ENCODE data around the gene PDGFC.

The PDGFC gene

GRCh38 chr4:156961196-156962057 lies 10.2 kb downstream of the PDGFC start:
- Histone ChIP-seq H3K36me3 (ENCODE audit: insufficient read depth, low read length) (no peaks in the 10 kb centered on the region), H4K20me1 (ENCODE audit: insufficient read depth, low read length) (no peaks in the 10 kb centered on the region), H3K4me1 (ENCODE audit: insufficient read depth, low read length, severe bottlenecking) (no peaks in the 10 kb centered on the region), H3K27me3 (ENCODE audit: insufficient read depth, low read length) (no peaks in the 10 kb centered on the region), H3K9ac (ENCODE audit: low read length) (no peak overlapping the region), H3K4me2 (ENCODE audit: low read length) (no peak overlapping the region), H3K79me2 (ENCODE audit: insufficient read depth, low read length) (no peaks in the 10 kb centered on the region), H3K27ac (ENCODE audit: low read depth, low read length, poor library complexity, severe bottlenecking) (no peak overlapping the region), H3K4me3 (ENCODE audit: low read depth, low read length, poor library complexity, severe bottlenecking) (no peak overlapping the region), H3K9me3 (ENCODE audit: low read length) (no peaks in the 10 kb centered on the region), H3K9me2 (ENCODE audit: low read depth, low read length) (no peaks in the 10 kb centered on the region), H3F3A (ENCODE audit: insufficient read depth, low read length) (no peaks in the 10 kb centered on the region), H2AFZ (ENCODE audit: low read length) (no peak overlapping the region)
- TF ChIP-seq EZH2 (IDR thresholded peaks at IDR 0.05; ENCODE audit: borderline replicate concordance, low read length) = no peak
- TF ChIP-seq CTCF (IDR thresholded peaks at IDR 0.05; ENCODE audit: low read length) = no peak

- TF ChIP-seq CTCF (IDR thresholded peaks at IDR 0.05; ENCODE audit: low read length) (no peak), EZH2 (IDR thresholded peaks at IDR 0.05; ENCODE audit: borderline replicate concordance, low read length) (no peak)
- Histone ChIP-seq H3K9me2 (ENCODE audit: low read depth, low read length) (no peaks in the 10 kb centered on the region), H3K27ac (ENCODE audit: low read depth, low read length, poor library complexity, severe bottlenecking) (no peak overlapping the region), H3K36me3 (ENCODE audit: insufficient read depth, low read length) (no peaks in the 10 kb centered on the region), H4K20me1 (ENCODE audit: insufficient read depth, low read length) (no peaks in the 10 kb centered on the region), H3K4me3 (ENCODE audit: low read depth, low read length, poor library complexity, severe bottlenecking) (no peak overlapping the region), H3F3A (ENCODE audit: insufficient read depth, low read length) (no peaks in the 10 kb centered on the region), H3K9ac (ENCODE audit: low read length) (no peak overlapping the region), H3K27me3 (ENCODE audit: insufficient read depth, low read length) (no peaks in the 10 kb centered on the region), H3K4me1 (ENCODE audit: insufficient read depth, low read length, severe bottlenecking) (no peaks in the 10 kb centered on the region), H2AFZ (ENCODE audit: low read length) (no peak overlapping the region), H3K4me2 (ENCODE audit: low read length) (no peak overlapping the region), H3K79me2 (ENCODE audit: insufficient read depth, low read length) (no peaks in the 10 kb centered on the region), H3K9me3 (ENCODE audit: low read length) (no peaks in the 10 kb centered on the region)
Observed at GRCh38 chr4:156959298-156959702, 12.3 kb downstream of the PDGFC start.

- no peak overlapping the region for H3K9ac ChIP-seq (ENCODE audit: low read length)
- TF ChIP-seq EZH2 (IDR thresholded peaks at IDR 0.05; ENCODE audit: borderline replicate concordance, low read length) (no peak), CTCF (IDR thresholded peaks at IDR 0.05; ENCODE audit: low read length) (no peak)
- H3K36me3 ChIP-seq (ENCODE audit: insufficient read depth, low read length) = no peaks in the 10 kb centered on the region
- no peak overlapping the region for H3K4me2 ChIP-seq (ENCODE audit: low read length)
- H3K79me2 ChIP-seq (ENCODE audit: insufficient read depth, low read length) = no peaks in the 10 kb centered on the region
- H4K20me1 ChIP-seq (ENCODE audit: insufficient read depth, low read length) = no peaks in the 10 kb centered on the region
- no peak overlapping the region for H3K4me3 ChIP-seq (ENCODE audit: low read depth, low read length, poor library complexity, severe bottlenecking)
- no peaks in the 10 kb centered on the region for H3K4me1 ChIP-seq (ENCODE audit: insufficient read depth, low read length, severe bottlenecking)
- H3K9me2 ChIP-seq (ENCODE audit: low read depth, low read length) = no peaks in the 10 kb centered on the region
- H3F3A ChIP-seq (ENCODE audit: insufficient read depth, low read length) = no peaks in the 10 kb centered on the region
- H3K9me3 ChIP-seq (ENCODE audit: low read length) = no peaks in the 10 kb centered on the region
- H3K27me3 ChIP-seq (ENCODE audit: insufficient read depth, low read length) = no peaks in the 10 kb centered on the region
- no peak overlapping the region for H3K27ac ChIP-seq (ENCODE audit: low read depth, low read length, poor library complexity, severe bottlenecking)
- no peak overlapping the region for H2AFZ ChIP-seq (ENCODE audit: low read length)
Observed at GRCh38 chr4:156958276-156959074, 13.1 kb downstream of the PDGFC start.

Measured in OCI-LY1 (cell line).